GM23338 (cell line): ENCODE results near the gene GPR179. TPM values are rescaled to one million over a fixed set of nuclear protein-coding genes. Genes with fewer than 3 reads are reported as not detected.

Experiments used
- ATAC-seq: fragments of 200-7000 bp; cut with Tn5 transposase; 3 replicates; pipeline ENCODE4 v1.9.1; 2020
- DNase-seq: peaks from one replicate; pipeline ENCODE4 v3.0.0-alpha.2; 2015; ENCODE audit warnings: low spot score
- H2AFZ ChIP-seq: fragments of 200-600 bp; sonication (generic); 2 replicates; pipeline ENCODE4 v1.8.0; 2016; ENCODE audit warnings: antibody characterized with exemption, mild to moderate bottlenecking, moderate library complexity
- H3F3A ChIP-seq: fragments of 200-600 bp; sonication (generic); replicated peaks from 2 replicates; pipeline ENCODE4 v1.8.0; 2017; ENCODE audit warnings: antibody characterized with exemption, mixed run types, low read depth
- H3K27ac ChIP-seq: fragments of 200-600 bp; sonication (generic); 2 replicates; pipeline ENCODE4 v1.6.1; 2016; ENCODE audit warnings: low read depth
- H3K27me3 ChIP-seq: fragments of 200-600 bp; sonication (generic); 2 replicates; pipeline ENCODE4 v1.8.0; 2016; ENCODE audit warnings: mild to moderate bottlenecking, mixed run types, moderate library complexity; ENCODE audit not compliant: insufficient read depth
- H3K36me3 ChIP-seq: fragments of 200-600 bp; sonication (generic); 2 replicates; pipeline ENCODE4 v1.8.0; 2016; ENCODE audit warnings: mild to moderate bottlenecking; ENCODE audit not compliant: insufficient read depth
- H3K4me1 ChIP-seq: fragments of 200-600 bp; sonication (generic); 2 replicates; pipeline ENCODE4 v1.8.0; 2016; ENCODE audit warnings: mild to moderate bottlenecking, moderate library complexity; ENCODE audit not compliant: insufficient read depth
- H3K4me2 ChIP-seq: fragments of 200-600 bp; sonication (generic); 2 replicates; pipeline ENCODE4 v1.7.1; 2017; ENCODE audit warnings: mixed run types
- H3K4me3 ChIP-seq: fragments of 200-600 bp; sonication (generic); 2 replicates; pipeline ENCODE4 v1.6.1; 2016; ENCODE audit warnings: mixed run types
- H3K79me2 ChIP-seq: fragments of 200-600 bp; sonication (generic); replicated peaks from 2 replicates; pipeline ENCODE4 v1.8.0; 2017; ENCODE audit warnings: mild to moderate bottlenecking; ENCODE audit not compliant: insufficient read depth
- H3K9me2 ChIP-seq: fragments of 200-600 bp; sonication (generic); 2 replicates; pipeline ENCODE4 v1.8.0; 2017; ENCODE audit not compliant: insufficient read depth
- H4K20me1 ChIP-seq: fragments of 200-600 bp; sonication (generic); replicated peaks from 2 replicates; pipeline ENCODE4 v1.8.0; 2017; ENCODE audit warnings: mild to moderate bottlenecking; ENCODE audit not compliant: insufficient read depth
- H3K27ac Mint-ChIP-seq: 2 replicates; pipeline ENCODE4 v1.8.0; 2020; ENCODE audit warnings: inconsistent platforms, mild to moderate bottlenecking, moderate library complexity, mixed read lengths
- H3K27me3 Mint-ChIP-seq: 3 replicates; pipeline ENCODE4 v1.8.0; 2022; ENCODE audit warnings: low read depth, mild to moderate bottlenecking, moderate library complexity, mixed read lengths, inconsistent platforms; ENCODE audit not compliant: insufficient read depth, poor library complexity
- H3K36me3 Mint-ChIP-seq: 3 replicates; pipeline ENCODE4 v1.8.0; 2021; ENCODE audit warnings: low read depth, mild to moderate bottlenecking, inconsistent platforms, moderate library complexity, mixed read lengths
- H3K4me1 Mint-ChIP-seq: 3 replicates; pipeline ENCODE4 v1.8.0; 2020; ENCODE audit warnings: mild to moderate bottlenecking, inconsistent platforms, mixed read lengths
- H3K4me3 Mint-ChIP-seq: 3 replicates; pipeline ENCODE4 v1.8.0; 2021; ENCODE audit warnings: moderate library complexity, mild to moderate bottlenecking, inconsistent platforms, mixed read lengths
- H3K9me3 Mint-ChIP-seq: 3 replicates; pipeline ENCODE4 v1.8.0; 2020; ENCODE audit warnings: moderate library complexity, mild to moderate bottlenecking, inconsistent platforms, mixed read lengths
- CREB1 ChIP-seq: fragments of 250-450 bp; sonication (Bioruptor Pico); IDR thresholded peaks from 2 replicates; pipeline ENCODE4 v1.5.0; 2020; ENCODE audit warnings: low read depth, mild to moderate bottlenecking, moderate library complexity
- EZH2 ChIP-seq: fragments of 200-600 bp; sonication (generic); IDR thresholded peaks from one replicate; pipeline ENCODE4 v1.8.0; 2017; ENCODE audit warnings: antibody characterized with exemption, mild to moderate bottlenecking, low read depth; ENCODE audit not compliant: unreplicated experiment
- EZH2phosphoT487 ChIP-seq: fragments of 200-600 bp; sonication (generic); IDR thresholded peaks from one replicate; pipeline ENCODE4 v1.8.1; 2018; ENCODE audit warnings: antibody characterized with exemption; ENCODE audit not compliant: unreplicated experiment
- POLR2AphosphoS5 ChIP-seq: IDR thresholded peaks from 2 replicates; pipeline ENCODE4 v1.6.1; 2016; ENCODE audit warnings: antibody characterized with exemption, low read depth
- polyA plus RNA-seq: library from polyadenylated mRNA; unstranded; fragments of >200 nt; fragmentation: Nextera tagmentation; extraction: Ambion mirVana; gene quantifications from 2 replicates; pipeline ENCODE4 v1.2.1, GENCODE V29; 2016
- total RNA-seq: library from RNA; depleted of rRNA; stranded (reverse); fragments of >200 nt; shearing (Covaris generic); gene quantifications from 2 replicates; pipeline ENCODE4 v1.2.3, GENCODE V29; 2014
- TF ChIP-seq, protein P1 (sequence below): fragments of 250-450 bp; sonication (Bioruptor Pico); IDR thresholded peaks from 2 replicates; pipeline ENCODE4 v1.5.0; 2020; ENCODE audit warnings: mild to moderate bottlenecking, moderate library complexity

Gene GPR179
- total and polyA plus RNA-seq, 2 experiments from 2014 or later = 0.03 TPM

DNA sequence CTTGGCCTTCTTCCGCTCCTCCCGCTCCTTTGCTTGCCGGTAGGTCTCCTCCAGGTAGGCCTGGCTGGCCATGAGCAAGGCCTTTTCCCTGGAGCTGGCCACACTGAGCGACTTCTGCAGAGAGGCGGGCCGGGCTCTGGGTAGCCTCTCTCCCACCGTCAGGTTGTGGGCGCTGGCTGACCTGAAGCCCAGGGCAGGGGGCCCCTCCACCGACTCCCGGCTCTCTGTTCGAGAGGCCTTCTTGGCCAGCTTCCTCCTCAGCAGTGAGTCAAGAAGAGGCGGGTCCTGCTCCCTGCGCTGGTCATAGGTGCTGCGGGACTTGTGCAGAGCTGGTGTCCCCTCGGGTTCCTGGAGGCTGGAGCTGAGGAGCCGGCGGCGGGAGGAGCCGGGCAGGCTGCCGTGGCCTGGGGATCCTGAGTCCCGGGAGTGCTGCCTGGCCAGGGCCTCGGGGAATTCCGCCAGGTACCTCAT is 12.8 kb downstream of the GPR179 start:
- H3K4me1 ChIP-seq = peaks cover 1% of the 10 kb centered on the region; the same call in 1 of the 2 replicates
- TF ChIP-seq POLR2AphosphoS5 (no peak), EZH2 (no peak), EZH2phosphoT487 (no peak), CREB1 (CRISPR knock-in tag) (no peak)
- TF ChIP-seq, protein P1, sequence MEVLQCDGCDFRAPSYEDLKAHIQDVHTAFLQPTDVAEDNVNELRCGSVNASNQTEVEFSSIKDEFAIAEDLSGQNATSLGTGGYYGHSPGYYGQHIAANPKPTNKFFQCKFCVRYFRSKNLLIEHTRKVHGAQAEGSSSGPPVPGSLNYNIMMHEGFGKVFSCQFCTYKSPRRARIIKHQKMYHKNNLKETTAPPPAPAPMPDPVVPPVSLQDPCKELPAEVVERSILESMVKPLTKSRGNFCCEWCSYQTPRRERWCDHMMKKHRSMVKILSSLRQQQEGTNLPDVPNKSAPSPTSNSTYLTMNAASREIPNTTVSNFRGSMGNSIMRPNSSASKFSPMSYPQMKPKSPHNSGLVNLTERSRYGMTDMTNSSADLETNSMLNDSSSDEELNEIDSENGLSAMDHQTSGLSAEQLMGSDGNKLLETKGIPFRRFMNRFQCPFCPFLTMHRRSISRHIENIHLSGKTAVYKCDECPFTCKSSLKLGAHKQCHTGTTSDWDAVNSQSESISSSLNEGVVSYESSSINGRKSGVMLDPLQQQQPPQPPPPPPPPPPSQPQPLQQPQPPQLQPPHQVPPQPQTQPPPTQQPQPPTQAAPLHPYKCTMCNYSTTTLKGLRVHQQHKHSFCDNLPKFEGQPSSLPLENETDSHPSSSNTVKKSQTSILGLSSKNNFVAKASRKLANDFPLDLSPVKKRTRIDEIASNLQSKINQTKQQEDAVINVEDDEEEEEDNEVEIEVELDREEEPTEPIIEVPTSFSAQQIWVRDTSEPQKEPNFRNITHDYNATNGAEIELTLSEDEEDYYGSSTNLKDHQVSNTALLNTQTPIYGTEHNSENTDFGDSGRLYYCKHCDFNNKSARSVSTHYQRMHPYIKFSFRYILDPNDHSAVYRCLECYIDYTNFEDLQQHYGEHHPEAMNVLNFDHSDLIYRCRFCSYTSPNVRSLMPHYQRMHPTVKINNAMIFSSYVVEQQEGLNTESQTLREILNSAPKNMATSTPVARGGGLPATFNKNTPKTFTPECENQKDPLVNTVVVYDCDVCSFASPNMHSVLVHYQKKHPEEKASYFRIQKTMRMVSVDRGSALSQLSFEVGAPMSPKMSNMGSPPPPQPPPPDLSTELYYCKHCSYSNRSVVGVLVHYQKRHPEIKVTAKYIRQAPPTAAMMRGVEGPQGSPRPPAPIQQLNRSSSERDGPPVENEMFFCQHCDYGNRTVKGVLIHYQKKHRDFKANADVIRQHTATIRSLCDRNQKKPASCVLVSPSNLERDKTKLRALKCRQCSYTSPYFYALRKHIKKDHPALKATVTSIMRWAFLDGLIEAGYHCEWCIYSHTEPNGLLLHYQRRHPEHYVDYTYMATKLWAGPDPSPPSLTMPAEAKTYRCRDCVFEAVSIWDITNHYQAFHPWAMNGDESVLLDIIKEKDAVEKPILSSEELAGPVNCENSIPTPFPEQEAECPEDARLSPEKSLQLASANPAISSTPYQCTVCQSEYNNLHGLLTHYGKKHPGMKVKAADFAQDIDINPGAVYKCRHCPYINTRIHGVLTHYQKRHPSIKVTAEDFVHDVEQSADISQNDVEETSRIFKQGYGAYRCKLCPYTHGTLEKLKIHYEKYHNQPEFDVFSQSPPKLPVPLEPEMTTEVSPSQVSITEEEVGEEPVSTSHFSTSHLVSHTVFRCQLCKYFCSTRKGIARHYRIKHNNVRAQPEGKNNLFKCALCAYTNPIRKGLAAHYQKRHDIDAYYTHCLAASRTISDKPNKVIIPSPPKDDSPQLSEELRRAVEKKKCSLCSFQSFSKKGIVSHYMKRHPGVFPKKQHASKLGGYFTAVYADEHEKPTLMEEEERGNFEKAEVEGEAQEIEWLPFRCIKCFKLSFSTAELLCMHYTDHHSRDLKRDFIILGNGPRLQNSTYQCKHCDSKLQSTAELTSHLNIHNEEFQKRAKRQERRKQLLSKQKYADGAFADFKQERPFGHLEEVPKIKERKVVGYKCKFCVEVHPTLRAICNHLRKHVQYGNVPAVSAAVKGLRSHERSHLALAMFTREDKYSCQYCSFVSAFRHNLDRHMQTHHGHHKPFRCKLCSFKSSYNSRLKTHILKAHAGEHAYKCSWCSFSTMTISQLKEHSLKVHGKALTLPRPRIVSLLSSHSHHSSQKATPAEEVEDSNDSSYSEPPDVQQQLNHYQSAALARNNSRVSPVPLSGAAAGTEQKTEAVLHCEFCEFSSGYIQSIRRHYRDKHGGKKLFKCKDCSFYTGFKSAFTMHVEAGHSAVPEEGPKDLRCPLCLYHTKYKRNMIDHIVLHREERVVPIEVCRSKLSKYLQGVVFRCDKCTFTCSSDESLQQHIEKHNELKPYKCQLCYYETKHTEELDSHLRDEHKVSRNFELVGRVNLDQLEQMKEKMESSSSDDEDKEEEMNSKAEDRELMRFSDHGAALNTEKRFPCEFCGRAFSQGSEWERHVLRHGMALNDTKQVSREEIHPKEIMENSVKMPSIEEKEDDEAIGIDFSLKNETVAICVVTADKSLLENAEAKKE (CRISPR knock-in tag) = no peak
- peaks cover 13% of the 10 kb centered on the region for H3K27me3 Mint-ChIP-seq

More for the DNA sequence above, 12.8 kb downstream of the GPR179 start:
- Histone ChIP-seq H2AFZ (no peak overlapping the region), H3F3A (no peaks in the 10 kb centered on the region), H3K27me3 (no peaks in the 10 kb centered on the region), H3K79me2 (no peaks in the 10 kb centered on the region), H3K9me2 (peaks cover 6% of the 10 kb centered on the region; the same call in 1 of the 2 replicates), H3K4me2 (no peak overlapping the region), H4K20me1 (no peaks in the 10 kb centered on the region), H3K4me3 (no peak overlapping the region), H3K36me3 (no peaks in the 10 kb centered on the region), H3K27ac (no peak overlapping the region)
- ATAC-seq = peak; percentile 4; the same call in 2 of the 3 replicates
- H3K4me1 Mint-ChIP-seq = peaks cover 50% of the 10 kb centered on the region
- no peak for DNase-seq
- no peak overlapping the region for H3K27ac Mint-ChIP-seq
- no peaks in the 10 kb centered on the region for H3K9me3 Mint-ChIP-seq
- H3K4me3 Mint-ChIP-seq = no peak overlapping the region
- H3K36me3 Mint-ChIP-seq = no peaks in the 10 kb centered on the region; the same call in 2 of the 3 replicates
